ENCODE measurements around the gene SERINC1. TPM values are rescaled to one million over a fixed set of nuclear protein-coding genes. Genes with fewer than 3 reads are reported as not detected.

Gene SERINC1
- total and polyA plus RNA-seq, 2 of the 4 experiments (the other 2 are of a cell fraction) = 79.8 to 123 TPM

GRCh38 chr6:122422003-122422402 lies 49.6 kb downstream of the SERINC1 start:
- no peak overlapping the region for H2BK15ac ChIP-seq (ENCODE audit: low read depth, low read length)
- no peak overlapping the region for H3K4ac ChIP-seq (ENCODE audit: low read depth, low read length)
- no TSS peak for BruUV-seq (replicated peaks)
- H3K23ac ChIP-seq (ENCODE audit: low read depth, low read length) = no peak overlapping the region
- ATAC-seq (ENCODE audit: low read depth) (no peak), DNase-seq (no peak)
- H3K27ac ChIP-seq (ENCODE audit: insufficient read depth, low read length) = no peak overlapping the region
- H3K27me3 ChIP-seq (ENCODE audit: control insufficient read depth, insufficient read depth, low read length) = no peaks in the 10 kb centered on the region
- ChIA-PET CTCF (interaction anchor here (0.6 kb wide), 1 partner anchor 68 kb away, joined by 3 read pairs; no protein-coding TSS in a partner anchor), POLR2A (ENCODE audit: unreplicated experiment) (no interaction called here)
- no peak overlapping the region for H3K14ac ChIP-seq (replicated peaks; ENCODE audit: low read depth, low read length)
- H3K36me3 ChIP-seq (ENCODE audit: control insufficient read depth, insufficient read depth, low read length) = peaks cover 6% of the 10 kb centered on the region
- H4K8ac ChIP-seq (ENCODE audit: low read depth in 2 of 2, low read length in 2 of 2) = no peak overlapping the region
- no peaks in the 10 kb centered on the region for H3K9me1 ChIP-seq (ENCODE audit: insufficient read depth, low read length)
- H4K91ac ChIP-seq (ENCODE audit: insufficient read depth, low read depth, low read length) = no peak overlapping the region
- no CpG with 5 or more reads among the region's 2 CpGs for WGBS, 2 experiments (ENCODE audit: extremely low coverage in 2 of 2, insufficient read length in 1 of 2)
- 0 out of 4 replicates have a peak, but pooled peaks cover 0 to 3% of the 10 kb centered on the region in 2 experiments for H3K79me1 ChIP-seq (ENCODE audit: low read depth in 1 of 2, low read length in 2 of 2)
- intact Hi-C loops (cut with micrococcal nuclease) (no loop called here), dilution Hi-C loops (cut with HindIII; ENCODE audit: low sequenced_read_pairs, unreplicated experiment) (no loop called here), in situ Hi-C loops (cut with MboI; ENCODE audit: low sequenced_read_pairs) (no loop called here)
- H2AFZ ChIP-seq (replicated peaks; ENCODE audit: low read length, poor library complexity) = no peak overlapping the region
- H3K4me3 ChIP-seq (ENCODE audit: insufficient read depth, low read depth, low read length) = no peak overlapping the region
- no peak overlapping the region for H2BK20ac ChIP-seq (ENCODE audit: low read depth, low read length)
- H4K20me1 ChIP-seq (ENCODE audit: insufficient read depth, low read length) = no peaks in the 10 kb centered on the region
- H3K9me3 ChIP-seq (ENCODE audit: control insufficient read depth, insufficient read depth, low read length) = no peaks in the 10 kb centered on the region
- no peak overlapping the region for H3K18ac ChIP-seq (ENCODE audit: low read depth, low read length)
- H2AK9ac ChIP-seq (replicated peaks; ENCODE audit: low read depth, low read length, poor library complexity) = no peak overlapping the region
- no peak overlapping the region for H2BK5ac ChIP-seq (ENCODE audit: low read depth, low read length, poor library complexity, severe bottlenecking)
- no peak overlapping the region for H2BK120ac ChIP-seq (ENCODE audit: low read depth, low read length)
- H3K9ac ChIP-seq (ENCODE audit: low read depth, low read length) = no peak overlapping the region
- no peak overlapping the region for H3K4me2 ChIP-seq (ENCODE audit: low read depth, low read length)
- 0 out of 2 replicates have a peak, but pooled peaks cover 2% of the 10 kb centered on the region for H3K4me1 ChIP-seq (ENCODE audit: control insufficient read depth, insufficient read depth, low read length)
- TF ChIP-seq RFX5 (IDR thresholded peaks at IDR 0.05; ENCODE audit: low read depth, low read length) (no peak), CTCF (conservative IDR thresholded peaks at IDR 0.05; ENCODE audit: low read depth, low read length) (no peak), MXI1 (IDR thresholded peaks at IDR 0.05; ENCODE audit: borderline replicate concordance, low read depth, low read length) (no peak), CHD1 (IDR thresholded peaks at IDR 0.05; ENCODE audit: low read depth, low read length) (no peak), ELK1 (IDR thresholded peaks at IDR 0.05; ENCODE audit: borderline replicate concordance, low read depth, low read length) (no peak), NFE2L2 (IDR thresholded peaks at IDR 0.05; ENCODE audit: low read depth, low read length) (no peak), MAZ (IDR thresholded peaks at IDR 0.05; ENCODE audit: borderline replicate concordance, low read depth, low read length) (no peak), SMC3 (IDR thresholded peaks at IDR 0.05; ENCODE audit: low read depth, low read length) (no peak), POLR2A (IDR thresholded peaks at IDR 0.05; ENCODE audit: low read depth, low read length) (no peak), RAD21 (IDR thresholded peaks at IDR 0.05; ENCODE audit: low read length) (no peak)
- no peak overlapping the region for H2AK5ac ChIP-seq (ENCODE audit: low read depth, low read length)
- H4K5ac ChIP-seq (ENCODE audit: low read depth, low read length) = no peak overlapping the region
- no peak overlapping the region for H3K56ac ChIP-seq (ENCODE audit: extremely low read depth, insufficient read depth, low read length)
